HG03378 (cell line): ENCODE measurements around the gene GSE1.

Experiments used
- ATAC-seq: cut with Tn5 transposase; IDR thresholded peaks from one replicate; pipeline ENCODE4 v1.9.1; 2021; ENCODE audit warnings: mild to moderate bottlenecking, moderate library complexity; ENCODE audit not compliant: unreplicated experiment

Gene GSE1

GRCh38 chr16:85695196-85696128 is 82.3 kb downstream of the GSE1 start:
- ATAC-seq = no peak

- ATAC-seq = no peak
Measured at GRCh38 chr16:85696781-85697180, 83.7 kb downstream of the GSE1 start.

- no peak for ATAC-seq
Measured at GRCh38 chr16:85697431-85697830, 84.3 kb downstream of the GSE1 start.

DNA sequence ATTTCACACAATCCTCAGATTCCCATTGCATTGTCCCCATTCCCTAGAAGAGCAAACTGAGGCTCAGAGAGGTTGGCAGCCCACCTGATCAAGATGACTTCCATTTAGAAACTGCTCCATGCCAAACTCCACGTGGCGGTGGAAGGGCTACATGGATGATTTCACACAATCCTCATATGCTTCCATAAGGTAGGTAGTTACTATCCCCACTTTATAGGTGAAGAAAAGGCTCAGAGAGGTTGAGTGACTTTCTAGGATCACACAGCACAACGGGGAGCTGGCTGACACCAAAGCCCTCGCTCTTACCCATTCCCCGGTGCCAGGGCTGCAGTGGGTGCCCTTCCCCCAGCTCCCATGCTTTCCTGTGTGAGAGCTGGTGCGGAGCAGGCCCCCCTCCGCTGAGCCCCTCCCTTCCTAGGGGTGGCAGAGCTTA is 85.4 kb downstream of the GSE1 start:
- ATAC-seq = no peak

- ATAC-seq = no peak
Measured at GRCh38 chr16:85698935-85699558, 85.9 kb downstream of the GSE1 start.

GRCh38 chr16:85699628-85700027 is 86.5 kb downstream of the GSE1 start:
- ATAC-seq = no peak

- ATAC-seq = no peak
Measured at GRCh38 chr16:85704011-85704410, 90.9 kb downstream of the GSE1 start.

- ATAC-seq = no peak
Measured at GRCh38 chr16:85704900-85705846, 92.1 kb downstream of the GSE1 start.

DNA sequence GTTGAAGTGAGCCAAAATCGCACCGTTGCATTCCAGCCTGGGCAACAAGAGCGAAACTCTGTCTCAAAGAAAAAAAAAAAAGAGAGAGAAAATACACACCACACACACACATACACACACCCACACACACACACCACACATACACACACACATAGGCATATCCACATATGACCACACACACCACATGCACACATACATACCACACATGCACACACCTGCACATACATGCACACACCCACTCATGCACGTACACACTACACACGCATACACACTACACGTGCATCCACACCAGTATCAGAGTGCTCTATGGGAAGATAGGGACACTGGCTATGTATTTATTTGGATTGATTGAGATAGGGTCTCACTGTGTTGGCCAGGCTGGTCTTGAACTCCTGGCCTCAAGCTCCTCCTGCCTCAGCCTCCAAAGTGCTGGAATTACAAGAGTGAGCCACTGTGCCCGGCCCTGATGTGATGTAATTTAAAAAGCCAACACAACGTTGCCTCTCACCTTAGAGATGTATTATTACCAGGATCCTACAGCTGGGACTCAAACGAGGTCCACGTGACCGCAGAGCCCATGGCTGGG is 93.4 kb downstream of the GSE1 start:
- ATAC-seq = no peak

GRCh38 chr16:85707528-85708095 is 94.5 kb downstream of the GSE1 start:
- ATAC-seq = no peak

DNA sequence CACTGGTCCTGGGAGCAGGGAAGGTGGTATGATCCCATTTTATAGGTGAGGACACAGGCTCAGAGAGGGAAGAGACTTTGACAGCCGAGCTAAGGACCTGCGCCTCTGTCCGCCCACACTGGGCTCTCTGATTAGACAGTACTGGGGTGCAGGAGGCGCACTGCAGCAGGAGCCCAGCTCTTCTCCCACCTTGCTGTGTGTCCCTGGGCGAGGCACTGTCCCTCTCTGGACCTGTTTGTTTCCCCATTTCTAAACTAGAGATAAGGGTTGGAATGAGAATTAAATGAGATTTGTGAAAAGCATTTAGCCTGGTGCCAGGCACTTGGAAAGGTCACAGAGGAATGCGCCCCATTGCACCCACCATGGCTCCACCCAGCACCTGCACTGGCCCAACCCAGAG is 95.2 kb downstream of the GSE1 start:
- ATAC-seq = no peak

GRCh38 chr16:85709766-85710585 is 96.9 kb downstream of the GSE1 start:
- ATAC-seq = no peak

- ATAC-seq = no peak
Measured at GRCh38 chr16:85710732-85711131, 97.6 kb downstream of the GSE1 start.

GRCh38 chr16:85711982-85712587 is 99.0 kb downstream of the GSE1 start:
- ATAC-seq = no peak

- no peak for ATAC-seq
Measured at GRCh38 chr16:85712801-85713200, 99.7 kb downstream of the GSE1 start.

GRCh38 chr16:85715169-85716021 is 102.3 kb downstream of the GSE1 start:
- ATAC-seq = no peak

GRCh38 chr16:85716022-85716679 is 103.0 kb downstream of the GSE1 start:
- ATAC-seq = no peak

DNA sequence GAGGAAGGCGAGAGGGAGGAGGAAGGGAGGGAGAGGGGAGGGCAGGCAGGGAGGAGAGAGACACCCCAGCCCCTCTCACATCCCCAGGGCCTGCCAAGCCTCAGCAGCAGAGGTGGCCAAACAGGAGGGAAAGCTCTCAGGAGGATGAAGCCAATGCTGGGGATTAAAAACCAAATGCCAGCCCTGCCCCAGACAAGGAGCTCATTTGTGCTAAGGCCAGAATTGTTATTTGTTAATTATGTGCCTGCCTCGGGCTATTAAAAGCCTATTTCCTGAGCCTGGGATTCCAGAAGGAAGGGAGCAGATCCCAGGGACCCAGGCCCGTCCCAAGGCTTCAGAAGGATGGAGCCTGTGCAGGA is 103.5 kb downstream of the GSE1 start:
- ATAC-seq = no peak
